GM12873 (cell line): ENCODE data around the gene SLU7.

ENCODE experiments used
- TF ChIP-seq, protein P1 (sequence below): IDR thresholded peaks from 2 replicates; pipeline ENCODE4 v1.5.1; 2012; ENCODE audit warnings: low read depth, mild to moderate bottlenecking, moderate library complexity, low read length, control low read depth; ENCODE audit not compliant: insufficient read depth; ENCODE audit errors: missing control alignments

SLU7 gene

DNA sequence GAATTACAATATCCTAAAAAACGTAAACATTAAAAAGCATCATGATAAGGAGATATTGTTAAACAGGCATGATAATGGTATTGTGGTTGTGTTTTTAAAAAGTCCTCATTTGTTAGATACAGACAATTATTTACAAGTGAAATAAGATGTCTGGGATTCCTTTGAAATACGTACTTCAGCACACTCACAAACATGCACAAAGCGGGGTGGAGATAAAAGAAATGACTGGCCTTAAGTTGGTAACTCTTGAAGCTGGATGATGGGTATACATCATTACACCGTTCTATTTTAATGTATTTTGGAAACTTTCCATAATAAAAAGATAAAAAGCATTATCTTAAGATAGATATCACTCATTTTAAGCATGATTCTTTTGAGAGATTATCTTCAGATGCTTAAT is 20.1 kb downstream of the SLU7 start:
- TF ChIP-seq, protein P1, sequence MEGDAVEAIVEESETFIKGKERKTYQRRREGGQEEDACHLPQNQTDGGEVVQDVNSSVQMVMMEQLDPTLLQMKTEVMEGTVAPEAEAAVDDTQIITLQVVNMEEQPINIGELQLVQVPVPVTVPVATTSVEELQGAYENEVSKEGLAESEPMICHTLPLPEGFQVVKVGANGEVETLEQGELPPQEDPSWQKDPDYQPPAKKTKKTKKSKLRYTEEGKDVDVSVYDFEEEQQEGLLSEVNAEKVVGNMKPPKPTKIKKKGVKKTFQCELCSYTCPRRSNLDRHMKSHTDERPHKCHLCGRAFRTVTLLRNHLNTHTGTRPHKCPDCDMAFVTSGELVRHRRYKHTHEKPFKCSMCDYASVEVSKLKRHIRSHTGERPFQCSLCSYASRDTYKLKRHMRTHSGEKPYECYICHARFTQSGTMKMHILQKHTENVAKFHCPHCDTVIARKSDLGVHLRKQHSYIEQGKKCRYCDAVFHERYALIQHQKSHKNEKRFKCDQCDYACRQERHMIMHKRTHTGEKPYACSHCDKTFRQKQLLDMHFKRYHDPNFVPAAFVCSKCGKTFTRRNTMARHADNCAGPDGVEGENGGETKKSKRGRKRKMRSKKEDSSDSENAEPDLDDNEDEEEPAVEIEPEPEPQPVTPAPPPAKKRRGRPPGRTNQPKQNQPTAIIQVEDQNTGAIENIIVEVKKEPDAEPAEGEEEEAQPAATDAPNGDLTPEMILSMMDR: no peak

DNA sequence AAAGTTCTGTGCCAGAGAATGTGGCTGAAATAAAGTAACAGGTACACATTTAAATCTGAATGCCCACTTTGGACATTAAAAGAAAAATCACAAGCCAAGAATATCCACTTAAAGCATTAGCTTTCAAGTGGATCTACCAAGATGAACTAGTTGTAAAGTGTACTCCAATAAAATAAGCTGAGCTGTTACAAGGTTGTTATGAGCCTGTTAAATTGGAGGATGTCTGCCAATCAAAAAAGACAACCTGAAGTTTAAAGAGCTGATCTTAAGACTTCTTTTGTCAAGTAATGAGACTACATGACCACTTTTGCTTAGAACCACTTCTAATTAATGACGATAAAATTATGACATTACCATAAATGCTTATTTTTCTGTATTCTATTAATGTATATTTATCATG is 21.4 kb downstream of the SLU7 start:
- TF ChIP-seq, protein P1: no peak

DNA sequence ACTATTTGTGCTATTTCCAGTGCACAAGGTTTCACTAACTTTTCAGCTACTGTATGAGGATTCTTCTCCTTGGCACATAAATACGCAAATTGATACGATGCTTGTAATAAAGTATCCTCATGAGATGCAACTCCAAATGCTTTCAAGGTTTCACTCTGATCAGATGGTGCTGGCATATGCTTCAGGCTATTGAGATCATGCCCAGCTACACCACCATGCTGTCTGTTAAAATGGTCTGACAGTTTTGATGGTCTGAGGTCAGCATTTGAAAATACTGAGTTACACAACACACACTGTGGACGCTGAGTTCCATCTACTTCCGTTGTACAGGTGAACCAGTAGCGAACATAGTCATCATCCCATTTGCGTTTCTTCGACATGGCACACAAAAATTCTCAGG is 23.8 kb downstream of the SLU7 start:
- TF ChIP-seq, protein P1: no peak

DNA sequence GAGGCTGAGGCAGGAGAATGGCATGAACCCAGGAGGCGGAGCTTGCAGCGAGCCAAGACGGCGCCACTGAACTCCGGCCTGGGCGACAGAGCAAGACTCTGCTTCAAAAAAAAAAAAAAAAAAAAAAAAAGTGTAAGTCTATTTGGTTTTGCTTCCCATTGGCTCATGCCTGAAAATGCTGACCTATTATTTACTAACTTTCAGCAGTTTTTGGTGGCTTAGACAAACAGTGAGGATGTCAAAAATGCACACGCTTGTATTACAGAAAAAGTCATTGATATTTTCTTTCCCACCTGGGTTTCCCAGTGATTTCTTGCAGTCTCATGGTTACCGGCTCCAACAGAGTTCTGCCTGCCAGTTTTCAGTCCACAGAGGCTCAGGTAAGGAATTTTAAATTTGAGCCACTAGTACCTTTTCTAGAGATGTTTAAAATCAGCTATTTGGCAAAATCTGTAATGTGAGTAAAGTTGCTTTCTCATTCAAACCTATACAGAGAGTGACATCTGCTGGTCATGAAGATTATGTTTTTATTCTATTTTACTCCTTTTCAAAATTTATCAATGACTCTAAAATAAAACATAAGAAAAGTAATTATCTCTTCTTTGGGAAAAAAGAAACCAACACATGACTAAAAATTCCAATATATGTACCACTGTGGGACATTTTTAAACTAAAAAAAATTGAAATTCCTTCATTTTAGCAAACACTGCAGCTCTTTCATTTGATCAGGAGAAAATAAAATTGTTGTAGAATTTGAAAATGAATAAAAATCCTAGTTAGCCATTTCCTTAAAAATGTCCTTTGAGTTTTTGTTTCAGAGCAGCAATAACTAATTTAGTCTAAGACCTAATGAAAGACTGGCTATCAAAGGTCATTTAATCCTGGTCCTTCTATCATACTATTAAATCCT is 27.8 kb downstream of the SLU7 start:
- TF ChIP-seq, protein P1: peak; percentile 51

DNA sequence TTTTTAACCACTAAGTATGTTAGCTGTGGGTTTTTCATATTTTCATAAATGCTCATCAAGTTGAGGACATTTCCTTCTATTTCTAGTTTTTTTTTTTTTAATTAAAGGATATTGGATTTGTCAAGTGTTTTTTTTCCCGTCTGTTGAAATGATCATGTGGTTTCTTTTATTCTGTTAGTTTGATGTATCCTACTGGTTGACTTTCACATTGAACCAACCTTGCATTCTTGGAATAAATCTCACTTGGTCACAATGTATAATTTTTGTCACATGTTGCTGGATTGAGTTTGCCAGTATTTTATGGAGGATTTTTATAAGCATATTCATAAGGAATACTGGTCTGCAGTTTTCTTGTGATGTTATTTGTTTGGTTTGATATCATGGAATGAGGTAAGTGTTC is 31.4 kb downstream of the SLU7 start:
- TF ChIP-seq, protein P1: no peak

DNA sequence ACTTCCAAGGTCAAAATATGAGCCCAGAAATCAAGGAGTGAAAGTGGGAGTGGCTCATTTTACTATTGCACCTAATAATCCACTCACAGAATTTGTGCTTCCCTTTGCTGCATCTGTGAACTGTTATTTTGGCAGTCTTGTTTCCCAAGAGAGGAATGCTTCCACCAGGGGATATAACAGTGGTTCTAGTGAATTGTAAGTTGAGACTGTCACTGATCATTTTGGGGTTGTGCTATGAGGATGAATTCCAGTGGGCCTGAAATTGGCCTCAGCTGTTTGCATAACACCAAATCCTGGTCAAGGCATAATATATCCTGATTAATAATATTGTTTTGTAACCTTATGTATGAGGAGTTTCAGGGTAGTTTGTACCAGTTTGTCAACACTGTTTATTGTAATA is 33.4 kb downstream of the SLU7 start:
- TF ChIP-seq, protein P1: no peak

DNA sequence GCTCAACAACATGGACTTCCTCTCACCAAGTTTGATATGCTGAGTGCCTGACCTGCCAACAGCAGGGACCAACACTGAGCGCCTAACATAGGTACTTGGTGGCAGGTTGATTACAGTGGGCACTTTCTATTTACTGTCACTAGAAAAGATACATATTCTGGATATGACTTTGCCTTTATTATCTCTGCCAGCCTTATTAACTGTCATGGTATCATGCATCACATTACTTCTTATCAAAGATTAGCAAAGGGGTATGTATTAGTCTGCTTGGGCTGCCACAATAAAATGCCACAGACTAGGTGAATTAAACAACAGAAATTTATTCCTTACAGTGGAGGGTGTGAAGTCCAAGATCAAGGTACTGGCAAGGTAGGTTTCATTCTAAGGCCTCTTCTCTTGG is 34.2 kb downstream of the SLU7 start:
- TF ChIP-seq, protein P1: no peak
